Stomach smooth muscle (tissue), 2 donors: Measurements from ENCODE around the gene KCNJ5.

Experiments used
- H3K27ac ChIP-seq: one replicate; pipeline ENCODE4 v1.7.0; 2013; ENCODE audit warnings: mild to moderate bottlenecking, low read length, inconsistent platforms
- H3K27me3 ChIP-seq, 2 donors: one replicate each; pipeline ENCODE4 v1.7.0; 2013; ENCODE audit warnings: low read length in 2 of 2; ENCODE audit not compliant: insufficient read depth in 2 of 2, control insufficient read depth in 1 of 2
- H3K36me3 ChIP-seq, 2 donors: one replicate each; pipeline ENCODE4 v1.7.0; 2013; ENCODE audit warnings: low read length in 2 of 2; ENCODE audit not compliant: control insufficient read depth in 2 of 2, insufficient read depth in 2 of 2
- H3K4me1 ChIP-seq: one replicate; pipeline ENCODE4 v1.7.0; 2013; ENCODE audit warnings: low read length; ENCODE audit not compliant: control insufficient read depth, insufficient read depth
- H3K4me3 ChIP-seq, 2 donors: one replicate each; pipeline ENCODE4 v1.7.0; 2013; ENCODE audit warnings: low read length in 2 of 2
- H3K9ac ChIP-seq, 2 donors: one replicate each; pipeline ENCODE4 v1.7.0; 2013; ENCODE audit warnings: low read length in 2 of 2, mild to moderate bottlenecking in 1 of 2
- H3K9me3 ChIP-seq, 2 donors: one replicate each; pipeline ENCODE4 v1.7.0; 2013; ENCODE audit warnings: low read length in 2 of 2; ENCODE audit not compliant: control insufficient read depth in 2 of 2
- donor health status: healthy.
- donor health status: Pancreatic carcinoma.

Gene KCNJ5

GRCh38 chr11:128936606-128937251 is 45.6 kb downstream of the KCNJ5 start:
- no peaks in the 10 kb centered on the region for H3K36me3 ChIP-seq
- H3K9ac ChIP-seq: no peak overlapping the region
- no peak overlapping the region for H3K4me3 ChIP-seq
- no peaks in the 10 kb centered on the region for H3K9me3 ChIP-seq
- H3K27me3 ChIP-seq: peaks cover 5% of the 10 kb centered on the region in 2 donors
- no peak overlapping the region for H3K27ac ChIP-seq
- H3K4me1 ChIP-seq: no peaks in the 10 kb centered on the region

GRCh38 chr11:128937480-128937879 is 46.3 kb downstream of the KCNJ5 start:
- Histone ChIP-seq H3K4me3 (no peak overlapping the region), H3K9me3 (no peaks in the 10 kb centered on the region), H3K36me3 (no peaks in the 10 kb centered on the region), H3K27me3 (peaks cover 2 to 5% of the 10 kb centered on the region in 2 donors), H3K4me1 (no peaks in the 10 kb centered on the region), H3K9ac (no peak overlapping the region), H3K27ac (no peak overlapping the region)

- no peak overlapping the region for H3K27ac ChIP-seq
- H3K4me3 ChIP-seq: no peak overlapping the region
- no peaks in the 10 kb centered on the region for H3K9me3 ChIP-seq
- H3K4me1 ChIP-seq: no peaks in the 10 kb centered on the region
- H3K27me3 ChIP-seq: peaks cover 2 to 5% of the 10 kb centered on the region in 2 donors
- no peaks in the 10 kb centered on the region for H3K36me3 ChIP-seq
- no peak overlapping the region for H3K9ac ChIP-seq
Measured at GRCh38 chr11:128938156-128938885, 47.2 kb downstream of the KCNJ5 start.

- Histone ChIP-seq H3K9me3 (no peaks in the 10 kb centered on the region), H3K4me1 (no peaks in the 10 kb centered on the region), H3K27me3 (peaks cover 2 to 5% of the 10 kb centered on the region in 2 donors), H3K36me3 (no peaks in the 10 kb centered on the region), H3K9ac (no peak overlapping the region), H3K27ac (no peak overlapping the region), H3K4me3 (no peak overlapping the region)
Measured at GRCh38 chr11:128939591-128939990, 48.4 kb downstream of the KCNJ5 start.

GRCh38 chr11:128940156-128940555 is 49.0 kb downstream of the KCNJ5 start:
- peaks cover 4 to 5% of the 10 kb centered on the region in 2 donors for H3K27me3 ChIP-seq
- no peak overlapping the region for H3K27ac ChIP-seq
- H3K36me3 ChIP-seq: no peaks in the 10 kb centered on the region
- H3K4me3 ChIP-seq: no peak overlapping the region
- H3K4me1 ChIP-seq: no peaks in the 10 kb centered on the region
- no peaks in the 10 kb centered on the region for H3K9me3 ChIP-seq
- H3K9ac ChIP-seq: no peak overlapping the region

GRCh38 chr11:128940603-128941002 is 49.4 kb downstream of the KCNJ5 start:
- Histone ChIP-seq H3K36me3 (no peaks in the 10 kb centered on the region), H3K4me3 (no peak overlapping the region), H3K4me1 (no peaks in the 10 kb centered on the region), H3K27me3 (peaks cover 5% of the 10 kb centered on the region in 2 donors), H3K9ac (no peak overlapping the region), H3K9me3 (no peaks in the 10 kb centered on the region), H3K27ac (no peak overlapping the region)

GRCh38 chr11:128941110-128941509 is 50.0 kb downstream of the KCNJ5 start:
- Histone ChIP-seq H3K9me3 (no peaks in the 10 kb centered on the region), H3K4me1 (no peaks in the 10 kb centered on the region), H3K4me3 (no peak overlapping the region), H3K36me3 (no peaks in the 10 kb centered on the region), H3K9ac (no peak overlapping the region), H3K27ac (no peak overlapping the region), H3K27me3 (peaks cover 5% of the 10 kb centered on the region in 2 donors)

- Histone ChIP-seq H3K9ac (no peak overlapping the region), H3K27me3 (peaks cover 5% of the 10 kb centered on the region in 2 donors), H3K36me3 (no peaks in the 10 kb centered on the region), H3K4me3 (no peak overlapping the region), H3K4me1 (no peaks in the 10 kb centered on the region), H3K9me3 (no peaks in the 10 kb centered on the region), H3K27ac (no peak overlapping the region)
Measured at GRCh38 chr11:128941573-128942271, 50.6 kb downstream of the KCNJ5 start.

- no peaks in the 10 kb centered on the region for H3K9me3 ChIP-seq
- peaks cover 5% of the 10 kb centered on the region in 2 donors for H3K27me3 ChIP-seq
- no peak overlapping the region for H3K27ac ChIP-seq
- H3K36me3 ChIP-seq: no peaks in the 10 kb centered on the region
- H3K4me3 ChIP-seq: no peak overlapping the region
- no peaks in the 10 kb centered on the region for H3K4me1 ChIP-seq
- no peak overlapping the region for H3K9ac ChIP-seq
Measured at GRCh38 chr11:128942272-128942612, 51.1 kb downstream of the KCNJ5 start.

GRCh38 chr11:128942817-128943427 is 51.8 kb downstream of the KCNJ5 start, which contains the start of gene TP53AIP1:
Gene TP53AIP1 (minus strand): TSS chr11:128942871. CDS start chr11:128937818, 5,053 bp downstream.
- Histone ChIP-seq H3K4me1 (no peaks in the 10 kb centered on the region), H3K4me3 (no peak within 1 kb of the TSS), H3K36me3 (no peaks in the 10 kb centered on the region), H3K27ac (no peak within 1 kb of the TSS), H3K27me3 (peaks cover 5% of the 10 kb centered on the region in 2 donors), H3K9ac (no peak within 1 kb of the TSS), H3K9me3 (no peaks in the 10 kb centered on the region)
